ENCODE data around the gene MIA3.

MIA3 gene

DNA sequence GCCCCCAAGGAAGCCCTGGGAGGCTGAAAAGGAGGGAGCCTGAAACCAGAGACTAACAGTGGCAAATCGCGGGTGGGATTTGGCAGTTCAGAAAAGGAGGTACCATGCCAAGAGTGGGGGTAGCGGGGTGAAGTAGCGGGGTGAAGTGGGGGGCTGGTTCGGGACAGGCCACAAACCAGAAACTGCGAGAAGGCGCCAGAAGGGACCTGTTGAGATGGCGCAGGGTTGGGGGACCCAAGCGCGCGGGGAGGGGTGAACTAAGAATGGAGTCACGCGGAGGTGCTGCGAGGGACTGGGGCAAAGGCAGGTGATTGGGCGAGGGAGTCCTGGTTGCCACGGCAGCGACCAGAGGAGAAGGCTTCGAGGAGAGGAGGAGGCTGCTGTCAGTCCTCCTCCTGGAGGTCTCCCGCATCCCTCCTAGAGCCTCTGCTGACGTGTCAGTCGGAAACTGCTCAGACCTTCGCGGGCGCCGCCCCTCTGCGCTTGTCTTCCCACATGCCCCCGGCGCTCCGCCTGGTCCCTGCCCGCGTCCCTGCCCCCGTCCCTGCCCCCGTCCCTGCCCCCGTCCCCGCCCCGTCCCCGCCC, 438 bp upstream of the MIA3 start:
- in situ Hi-C loops (cut with MboI; ENCODE audit: low sequenced_read_pairs) = no loop called here

DNA sequence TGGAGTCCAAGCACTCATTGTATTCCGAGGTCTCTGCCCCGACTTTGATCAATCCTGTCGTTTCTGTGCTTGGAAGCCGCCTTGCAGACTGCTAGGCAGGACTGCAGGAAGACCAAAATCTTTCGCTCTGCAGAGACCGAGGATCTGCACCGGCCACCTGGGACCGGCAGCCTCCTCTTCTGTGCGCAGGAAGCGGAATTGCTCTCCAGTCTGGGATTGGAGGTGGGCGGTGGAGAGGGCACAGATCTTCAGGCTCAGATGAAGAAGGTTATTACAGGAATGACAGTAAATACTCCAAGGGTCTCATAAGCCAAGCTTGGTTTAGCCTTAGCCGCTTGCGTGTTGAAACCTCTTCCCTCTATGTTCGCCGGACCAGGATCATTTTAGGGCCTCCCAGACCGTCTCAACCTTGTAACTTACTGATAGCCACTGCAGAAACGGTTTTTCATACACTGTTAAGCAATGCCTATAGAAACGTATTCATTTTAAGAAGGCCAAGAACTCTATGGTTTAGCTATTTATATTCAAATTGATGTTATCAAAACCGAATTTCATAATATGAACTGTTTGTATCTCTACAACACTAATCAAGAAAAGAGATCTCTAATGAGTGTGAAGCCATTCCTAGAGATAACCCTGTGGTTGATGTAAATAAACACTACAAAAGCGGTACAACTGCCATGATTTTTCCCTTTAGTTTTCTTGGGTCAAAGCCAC, 1.1 kb downstream of the MIA3 start:
- in situ Hi-C loops (cut with MboI; ENCODE audit: low sequenced_read_pairs) = no loop called here

DNA sequence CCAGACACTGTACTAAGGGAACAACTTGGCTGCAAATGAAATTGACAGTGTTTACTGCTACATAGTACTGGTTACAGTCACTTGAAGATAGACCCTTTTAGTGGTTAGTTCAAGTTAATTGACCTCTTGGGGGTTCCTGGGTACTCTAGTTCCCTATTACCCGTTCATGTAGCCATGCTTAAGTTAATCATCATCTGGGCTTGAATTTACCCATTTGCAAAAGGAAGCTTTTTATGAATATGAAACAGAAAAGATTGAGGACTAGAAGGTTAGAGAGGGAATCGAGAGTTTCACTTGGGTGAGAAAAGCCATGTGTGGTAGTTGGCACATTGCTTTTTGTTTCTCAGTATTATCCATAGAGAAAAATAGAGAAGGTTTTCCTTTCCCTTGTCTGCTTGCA, 2.7 kb downstream of the MIA3 start:
- in situ Hi-C loops (cut with MboI; ENCODE audit: low sequenced_read_pairs) = no loop called here

DNA sequence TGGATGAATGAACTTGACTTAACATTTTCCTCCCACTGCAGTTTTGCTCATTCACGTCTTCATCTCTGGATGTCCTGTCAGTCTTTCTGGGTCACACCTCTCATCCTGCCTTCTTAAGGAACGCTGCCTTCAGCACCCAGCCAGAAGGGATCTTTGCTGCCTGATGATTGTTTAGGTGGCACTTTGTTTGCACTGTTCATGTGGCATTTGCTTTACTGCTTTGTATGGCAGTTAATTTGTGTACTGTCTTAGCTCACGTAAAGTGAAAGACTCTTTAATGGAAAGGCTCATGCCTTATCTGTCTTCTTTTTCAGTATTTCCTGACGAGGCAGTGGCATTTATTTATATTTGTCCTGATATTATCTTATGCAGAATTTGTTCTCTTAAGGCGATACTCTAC, 4.9 kb downstream of the MIA3 start:
- in situ Hi-C loops (cut with MboI; ENCODE audit: low sequenced_read_pairs) = no loop called here

DNA sequence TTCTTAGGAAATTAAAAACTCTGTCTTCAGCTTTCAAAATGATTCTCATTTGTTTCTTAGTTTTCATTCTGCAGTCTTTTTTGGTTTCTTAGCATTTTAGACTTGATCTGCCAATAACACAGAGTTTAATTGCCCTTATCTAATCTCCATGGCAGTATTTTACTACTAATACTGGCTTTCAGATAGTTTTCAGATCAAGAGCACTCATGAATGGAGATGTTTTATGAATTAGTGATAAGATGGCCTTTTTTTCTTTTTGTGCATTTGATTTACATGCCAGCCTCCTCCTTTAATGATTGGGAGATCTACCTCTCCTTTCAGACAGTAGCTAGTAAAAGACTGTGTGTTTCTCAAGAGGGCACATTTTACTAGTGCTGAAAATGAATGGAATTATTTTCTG, 5.6 kb downstream of the MIA3 start:
- in situ Hi-C loops (cut with MboI; ENCODE audit: low sequenced_read_pairs) = no loop called here

DNA sequence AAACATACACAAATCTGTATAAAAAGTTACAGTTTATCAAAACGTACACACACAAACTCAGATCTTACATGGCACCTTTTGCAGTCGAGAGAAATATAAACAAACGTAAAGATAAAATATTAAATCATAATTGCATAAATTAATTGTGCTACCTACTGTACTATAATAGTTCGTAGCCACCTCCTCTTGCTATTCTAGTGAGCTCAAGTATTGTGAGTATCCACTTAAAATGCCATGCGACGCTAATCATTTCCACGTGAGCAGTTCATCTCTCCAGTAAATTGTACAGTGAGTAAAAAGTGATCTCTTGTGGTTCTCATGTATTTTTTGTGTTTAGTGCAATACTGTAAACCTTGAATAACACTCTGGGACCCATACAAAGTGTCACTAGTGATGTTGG, 6.3 kb downstream of the MIA3 start:
- in situ Hi-C loops (cut with MboI; ENCODE audit: low sequenced_read_pairs) = no loop called here

DNA sequence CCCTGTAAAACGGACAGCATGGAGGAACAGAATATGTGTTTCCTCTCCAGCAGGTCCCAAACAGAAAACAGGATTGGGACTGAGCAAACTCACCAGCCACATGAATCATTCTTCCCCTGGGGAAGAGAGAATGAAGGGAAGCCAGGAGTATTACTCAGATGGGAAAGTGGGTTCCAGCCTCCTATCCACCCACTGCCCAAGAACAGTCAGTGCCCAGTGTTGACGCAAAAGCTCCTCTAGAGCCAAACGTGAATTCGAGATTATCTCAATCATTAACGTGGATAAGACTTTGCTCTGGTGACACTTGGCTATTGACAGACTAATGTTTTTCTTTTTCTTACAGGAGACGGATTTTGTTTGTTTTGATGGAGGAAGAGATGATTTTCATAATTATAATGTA, 9.3 kb downstream of the MIA3 start:
- in situ Hi-C loops (cut with MboI; ENCODE audit: low sequenced_read_pairs) = no loop called here

DNA sequence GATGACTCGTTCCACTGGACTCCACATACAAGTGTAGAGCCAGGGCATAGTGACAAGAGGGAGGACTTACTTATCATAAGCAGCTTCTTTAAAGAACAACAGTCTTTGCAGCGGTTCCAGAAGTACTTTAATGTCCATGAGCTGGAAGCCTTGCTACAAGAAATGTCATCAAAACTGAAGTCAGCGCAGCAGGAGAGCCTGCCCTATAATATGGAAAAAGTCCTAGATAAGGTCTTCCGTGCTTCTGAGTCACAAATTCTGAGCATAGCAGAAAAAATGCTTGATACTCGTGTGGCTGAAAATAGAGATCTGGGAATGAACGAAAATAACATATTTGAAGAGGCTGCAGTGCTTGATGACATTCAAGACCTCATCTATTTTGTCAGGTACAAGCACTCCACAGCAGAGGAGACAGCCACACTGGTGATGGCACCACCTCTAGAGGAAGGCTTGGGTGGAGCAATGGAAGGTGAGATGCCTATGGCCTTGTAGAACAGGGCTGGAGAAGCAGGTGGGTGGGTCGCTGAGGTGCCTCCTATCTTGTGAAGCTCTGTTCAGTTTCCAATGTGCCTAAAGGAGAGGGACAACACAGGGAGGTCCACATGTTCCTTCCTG, 12.1 kb downstream of the MIA3 start:
- in situ Hi-C loops (cut with MboI; ENCODE audit: low sequenced_read_pairs) = loop anchor here (10.0 kb wide), 1 partner anchor 165 kb away; no protein-coding TSS in a partner anchor

DNA sequence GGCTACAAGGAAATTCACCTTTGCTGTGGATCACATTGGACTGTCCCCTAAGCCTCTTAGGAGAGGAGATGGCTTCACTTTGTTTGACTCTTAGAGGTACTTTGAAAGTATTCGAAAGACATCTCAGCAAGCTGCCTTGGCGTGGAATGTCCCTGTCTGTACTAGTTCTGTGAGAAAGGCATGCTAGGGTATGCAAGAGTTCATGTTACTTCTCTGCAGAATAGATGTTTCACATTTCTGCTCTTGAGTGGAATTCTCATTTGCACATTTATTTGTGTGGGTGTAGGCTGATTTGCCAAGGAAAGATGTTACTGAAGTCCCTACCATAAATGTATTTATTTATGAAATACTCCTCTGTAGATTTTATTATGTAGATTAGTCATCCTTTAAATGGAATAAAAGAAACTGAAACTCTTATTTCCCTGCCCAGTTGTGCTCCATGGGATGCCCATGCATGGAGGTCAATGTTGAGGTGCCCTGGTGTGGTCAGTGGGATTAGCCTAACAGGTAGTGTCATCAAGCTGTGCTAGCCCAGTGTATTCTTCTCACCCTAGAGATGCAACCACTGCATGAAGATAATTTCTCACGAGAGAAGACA, 13.8 kb downstream of the MIA3 start:
- in situ Hi-C loops (cut with MboI; ENCODE audit: low sequenced_read_pairs) = loop anchor here (10.0 kb wide), 1 partner anchor 167 kb away; no protein-coding TSS in a partner anchor

DNA sequence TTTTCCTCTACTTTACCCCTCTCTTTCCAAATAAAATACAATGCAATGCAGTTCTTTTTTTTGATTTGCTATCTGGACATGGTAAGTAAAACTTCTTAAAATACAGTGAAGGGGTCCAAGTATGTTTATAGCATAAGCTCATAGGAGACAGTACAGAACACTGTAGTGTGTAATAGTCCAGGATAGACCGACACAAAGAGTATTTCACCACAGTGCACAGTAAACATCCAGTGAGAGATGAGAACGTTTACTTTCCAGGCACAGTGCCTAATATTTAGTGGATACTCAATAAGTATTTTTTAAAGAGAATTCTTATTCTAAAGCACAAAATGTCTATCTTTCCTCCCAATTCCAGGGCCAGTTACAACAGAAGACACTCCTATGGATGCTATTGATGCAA, 14.9 kb downstream of the MIA3 start:
- in situ Hi-C loops (cut with MboI; ENCODE audit: low sequenced_read_pairs) = loop anchor here (10.0 kb wide), 1 partner anchor 168 kb away; no protein-coding TSS in a partner anchor

DNA sequence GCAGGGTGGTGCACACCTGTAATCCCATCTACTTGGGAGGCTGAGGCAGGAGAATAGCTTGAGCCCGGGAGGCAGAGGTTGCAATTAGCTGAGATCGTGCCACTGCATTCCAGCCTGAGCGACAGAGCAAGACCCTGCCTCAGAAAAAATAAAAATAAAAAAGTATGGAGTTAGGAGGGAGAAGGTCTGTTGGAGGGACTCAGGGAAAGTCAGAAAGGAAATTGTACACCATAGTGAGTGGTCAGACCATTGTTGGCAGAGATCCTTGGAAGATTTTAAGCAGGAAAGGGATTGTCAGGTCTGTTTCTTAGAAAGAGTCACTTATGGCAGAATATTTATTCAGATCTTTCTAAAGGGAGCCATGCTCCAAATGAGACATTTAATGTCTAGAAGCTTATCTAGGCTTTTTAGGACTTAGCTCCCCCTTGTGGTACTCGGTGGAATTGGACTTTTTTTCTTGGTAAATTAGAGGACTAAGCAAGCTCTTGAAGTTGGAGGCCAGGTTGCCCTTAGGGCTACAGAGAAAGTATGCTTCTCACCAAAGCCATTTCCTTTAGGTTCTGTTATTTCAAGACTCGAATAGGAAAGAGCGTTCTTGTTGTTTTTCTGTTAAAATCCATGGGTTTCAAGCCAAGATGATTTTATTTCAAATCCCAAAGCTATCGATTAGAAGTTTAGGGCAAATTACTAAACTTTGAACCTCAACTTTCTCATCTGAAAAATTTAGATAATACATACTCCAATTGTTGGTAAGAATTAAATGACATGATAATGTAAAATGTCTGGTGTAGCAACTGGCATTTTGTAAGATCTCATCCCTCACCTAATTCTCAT, 16.5 kb downstream of the MIA3 start:
- in situ Hi-C loops (cut with MboI; ENCODE audit: low sequenced_read_pairs) = loop anchor here (10.0 kb wide), 1 partner anchor 170 kb away; no protein-coding TSS in a partner anchor

DNA sequence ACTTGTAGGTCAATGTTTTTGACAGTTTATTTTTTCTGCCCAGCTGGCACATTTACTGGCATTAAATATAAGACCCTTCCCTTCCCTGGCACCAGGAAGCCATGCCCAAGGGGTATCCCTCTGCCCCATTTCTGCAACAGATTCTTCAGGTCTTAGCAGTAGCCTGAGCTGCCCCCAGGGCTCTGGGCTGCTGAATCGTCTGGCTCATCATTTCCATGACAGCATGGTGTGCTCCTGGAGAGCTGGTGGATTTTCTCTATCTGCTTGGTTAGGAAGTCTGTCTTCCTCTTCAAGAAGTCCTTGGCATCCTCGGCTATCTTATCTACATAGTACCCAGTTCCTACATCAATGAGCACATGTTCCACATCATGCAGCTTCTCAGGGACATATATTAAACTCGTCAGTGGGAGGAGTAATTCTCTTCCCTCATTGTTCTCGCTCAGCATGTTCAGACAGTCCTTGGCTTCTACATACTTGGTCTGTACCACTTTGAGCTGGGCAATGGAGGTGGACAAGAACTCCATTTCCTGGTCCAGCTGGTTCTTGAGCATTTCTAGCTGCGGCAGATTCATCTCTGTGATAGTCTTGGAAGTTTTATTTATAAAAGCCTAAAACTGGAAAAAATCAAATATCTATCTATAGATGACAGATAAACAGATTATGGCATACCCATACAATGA, 23.5 kb downstream of the MIA3 start:
- in situ Hi-C loops (cut with MboI; ENCODE audit: low sequenced_read_pairs) = no loop called here

DNA sequence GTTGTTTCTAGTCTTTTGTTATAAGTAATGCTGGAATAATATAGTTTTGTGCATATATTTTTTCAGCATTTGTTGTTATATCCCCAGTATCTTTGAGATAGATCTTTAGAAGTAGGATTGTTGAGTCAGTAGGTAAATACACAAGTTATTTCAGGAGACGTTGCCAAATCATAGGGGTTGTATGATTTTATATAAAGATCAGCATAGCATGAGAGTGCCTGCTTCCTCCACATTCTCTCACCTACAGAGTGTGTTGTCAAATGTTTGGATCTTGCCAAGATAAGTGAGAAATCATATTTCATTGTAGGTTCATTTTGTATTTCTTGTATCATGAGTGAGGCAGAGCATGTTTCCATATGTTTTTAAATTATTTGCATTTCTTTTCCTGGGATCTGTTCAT, 24.6 kb downstream of the MIA3 start:
- in situ Hi-C loops (cut with MboI; ENCODE audit: low sequenced_read_pairs) = no loop called here

DNA sequence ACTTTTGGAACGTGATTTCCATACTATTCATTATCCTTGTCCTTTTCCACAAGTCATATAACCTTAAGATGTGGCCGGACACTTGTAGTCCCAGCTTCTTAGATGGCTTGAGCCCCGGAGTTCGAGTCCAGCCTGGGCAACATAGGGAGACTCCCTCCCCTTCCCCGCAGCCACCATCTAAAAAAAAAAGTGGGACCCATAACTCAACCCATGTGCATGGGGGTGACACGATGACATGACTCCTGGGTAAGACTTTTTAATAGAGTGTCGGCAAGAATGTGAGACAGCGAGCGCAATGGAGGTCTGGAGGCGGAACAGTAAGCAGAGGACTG, 25.7 kb downstream of the MIA3 start:
- in situ Hi-C loops (cut with MboI; ENCODE audit: low sequenced_read_pairs) = no loop called here

DNA sequence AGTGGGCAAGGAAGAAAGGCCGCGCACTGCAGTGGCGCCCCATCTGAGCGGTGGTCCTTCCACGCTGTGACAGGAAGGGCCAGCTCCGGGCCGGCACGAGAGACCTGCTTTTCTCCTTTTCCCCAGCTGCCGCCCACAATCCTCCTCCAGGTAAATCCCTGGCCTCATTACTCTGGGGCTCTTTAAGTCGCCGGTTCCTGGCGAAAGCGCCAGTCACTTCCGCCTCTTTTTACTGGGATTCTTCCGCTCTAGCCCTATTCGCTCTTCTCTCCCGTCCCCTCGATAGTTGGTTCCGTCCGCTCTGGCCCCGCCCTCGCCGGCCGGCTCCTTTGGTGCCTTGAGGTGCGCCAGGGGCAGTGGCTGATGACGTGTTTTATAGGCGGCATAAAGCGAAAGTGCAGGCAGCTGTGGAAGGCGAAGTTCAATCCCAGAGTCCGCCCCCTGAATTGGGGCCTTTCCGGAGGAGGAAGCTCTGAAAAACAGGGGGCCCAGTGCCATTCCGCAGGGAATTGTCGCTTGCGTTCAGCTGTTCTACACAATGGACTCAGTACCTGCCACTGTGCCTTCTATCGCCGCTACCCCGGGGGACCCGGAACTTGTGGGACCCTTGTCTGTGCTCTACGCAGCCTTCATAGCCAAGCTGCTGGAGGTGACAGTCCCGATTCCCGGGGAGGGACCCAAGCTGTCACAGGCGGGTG, 26.2 kb downstream of the MIA3 start:
- in situ Hi-C loops (cut with MboI; ENCODE audit: low sequenced_read_pairs) = no loop called here

DNA sequence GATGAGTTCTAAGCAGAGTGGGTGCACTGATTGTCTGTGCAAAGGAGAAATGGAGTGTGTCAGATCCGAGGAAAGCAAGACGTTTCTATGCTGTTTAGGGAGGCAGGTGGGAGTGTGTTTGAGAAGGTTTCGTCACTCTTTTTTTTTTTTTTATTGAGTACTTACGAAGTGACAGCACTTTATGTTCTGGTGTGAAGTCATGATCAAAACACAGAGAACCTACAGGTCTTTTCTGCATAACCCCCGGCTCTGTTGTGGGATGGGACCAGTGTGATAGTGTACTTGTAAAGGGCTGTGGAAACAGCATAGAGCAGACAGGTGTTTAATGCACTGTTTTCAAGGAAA, 26.7 kb downstream of the MIA3 start:
- in situ Hi-C loops (cut with MboI; ENCODE audit: low sequenced_read_pairs) = no loop called here

DNA sequence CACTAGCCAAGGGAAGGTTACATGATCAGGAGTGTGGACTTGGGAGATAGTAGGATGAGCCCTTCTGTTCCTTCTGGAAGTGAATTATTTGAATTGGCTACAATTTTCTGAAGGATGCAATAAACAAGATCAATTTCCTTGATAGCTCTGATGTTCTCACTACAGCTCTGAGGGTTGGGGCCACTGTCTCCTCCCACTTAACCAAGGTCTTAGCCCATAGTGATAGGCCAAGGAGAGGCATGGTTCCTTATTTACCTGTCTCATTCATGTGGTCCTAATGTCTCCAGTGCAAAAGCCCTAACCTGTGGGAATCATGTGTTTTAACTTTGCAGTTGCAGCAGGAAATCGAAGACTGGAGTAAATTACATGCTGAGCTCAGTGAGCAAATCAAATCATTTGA, 34.8 kb downstream of the MIA3 start:
- in situ Hi-C loops (cut with MboI; ENCODE audit: low sequenced_read_pairs) = no loop called here

DNA sequence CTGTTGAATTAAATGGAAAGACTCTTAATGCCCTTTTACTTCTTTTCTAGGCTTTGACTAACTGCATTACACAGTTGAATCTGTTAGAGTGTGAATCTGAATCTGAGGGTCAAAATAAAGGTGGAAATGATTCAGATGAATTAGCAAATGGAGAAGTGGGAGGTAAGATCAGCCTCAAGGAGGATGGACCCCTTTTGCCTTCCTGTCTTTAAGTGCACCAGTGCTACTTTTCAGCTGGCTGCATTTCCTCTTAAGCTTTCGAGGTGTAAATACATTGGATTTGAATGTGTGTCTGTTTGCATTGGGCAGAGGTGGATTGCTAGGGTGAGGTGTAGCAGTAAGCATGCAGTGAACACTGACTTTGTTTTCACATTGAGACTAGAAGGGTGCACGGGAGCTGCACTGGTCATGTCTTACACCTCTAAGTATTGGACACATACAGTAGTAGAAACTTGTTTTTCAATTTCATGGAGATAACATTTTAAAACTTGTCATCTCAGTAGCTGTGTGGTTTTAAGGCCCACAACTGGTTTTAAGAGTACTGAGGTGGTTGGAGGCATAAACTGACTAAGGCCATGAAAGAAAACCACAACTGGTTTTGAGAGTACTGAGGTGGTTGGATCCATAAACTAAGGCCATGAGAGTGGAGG, 35.4 kb downstream of the MIA3 start:
- in situ Hi-C loops (cut with MboI; ENCODE audit: low sequenced_read_pairs) = no loop called here

DNA sequence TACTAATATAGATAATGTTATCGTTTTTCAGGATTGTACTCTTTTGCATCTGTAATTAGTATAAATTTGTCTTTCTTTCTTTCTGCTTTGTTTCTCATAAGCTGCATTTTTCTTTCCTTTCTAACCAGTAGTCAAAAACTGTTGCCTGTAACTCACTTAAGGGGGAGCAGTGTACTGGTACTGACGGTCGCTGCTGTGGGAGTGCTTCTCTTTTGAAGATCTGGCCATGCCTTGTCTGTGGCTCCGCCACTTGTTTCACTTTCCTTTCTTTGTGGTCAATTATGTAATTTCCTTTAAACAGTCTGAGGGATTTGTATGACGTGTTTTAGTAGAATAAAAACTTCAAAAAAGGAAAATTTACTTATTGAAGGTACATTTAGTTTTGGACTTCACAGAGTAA, 37.0 kb downstream of the MIA3 start:
- in situ Hi-C loops (cut with MboI; ENCODE audit: low sequenced_read_pairs) = no loop called here

Data from HL-60/S4 treated with retinoic acid at 250 ng/mL for 4 days and 3 days (cell line).